SU-DHL-6 (cell line): ENCODE measurements around the gene B3GALNT1.

Experiments
- EZH2phosphoT487 ChIP-seq: fragments of 200-600 bp; sonication (generic), shearing (Covaris generic); conservative IDR thresholded peaks from 2 replicates; pipeline ENCODE4 v1.6.1; 2018; ENCODE audit warnings: mild to moderate bottlenecking, antibody characterized with exemption, low read length, moderate library complexity, mixed read lengths
- TF ChIP-seq, protein P1 (sequence below): fragments of 200-600 bp; sonication (generic); IDR thresholded peaks from one replicate; pipeline ENCODE4 v1.5.1; 2017; ENCODE audit warnings: antibody characterized with exemption, mild to moderate bottlenecking, low read length, moderate library complexity; ENCODE audit not compliant: insufficient read depth, poor library complexity, severe bottlenecking

DNA sequence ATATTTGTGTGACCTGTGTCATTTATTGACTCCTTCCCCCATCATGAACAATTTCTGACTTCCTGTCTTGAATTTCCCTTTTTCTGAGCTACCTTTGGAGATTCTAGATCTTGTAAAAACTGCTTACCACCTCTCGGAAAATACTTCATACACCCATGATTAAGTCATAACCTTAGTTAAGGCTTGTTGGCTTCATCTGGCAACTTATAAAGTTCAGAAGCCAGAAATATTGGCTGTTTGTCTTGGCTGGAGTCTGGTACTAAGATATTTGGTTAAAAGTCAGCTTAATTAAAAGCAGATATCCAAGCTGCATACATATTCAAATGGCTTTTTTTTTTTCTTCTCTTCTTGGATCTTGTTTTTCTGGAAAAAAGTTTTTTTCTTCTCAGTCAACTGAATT, 37.3 kb upstream of the B3GALNT1 start:
- TF ChIP-seq, protein P1, sequence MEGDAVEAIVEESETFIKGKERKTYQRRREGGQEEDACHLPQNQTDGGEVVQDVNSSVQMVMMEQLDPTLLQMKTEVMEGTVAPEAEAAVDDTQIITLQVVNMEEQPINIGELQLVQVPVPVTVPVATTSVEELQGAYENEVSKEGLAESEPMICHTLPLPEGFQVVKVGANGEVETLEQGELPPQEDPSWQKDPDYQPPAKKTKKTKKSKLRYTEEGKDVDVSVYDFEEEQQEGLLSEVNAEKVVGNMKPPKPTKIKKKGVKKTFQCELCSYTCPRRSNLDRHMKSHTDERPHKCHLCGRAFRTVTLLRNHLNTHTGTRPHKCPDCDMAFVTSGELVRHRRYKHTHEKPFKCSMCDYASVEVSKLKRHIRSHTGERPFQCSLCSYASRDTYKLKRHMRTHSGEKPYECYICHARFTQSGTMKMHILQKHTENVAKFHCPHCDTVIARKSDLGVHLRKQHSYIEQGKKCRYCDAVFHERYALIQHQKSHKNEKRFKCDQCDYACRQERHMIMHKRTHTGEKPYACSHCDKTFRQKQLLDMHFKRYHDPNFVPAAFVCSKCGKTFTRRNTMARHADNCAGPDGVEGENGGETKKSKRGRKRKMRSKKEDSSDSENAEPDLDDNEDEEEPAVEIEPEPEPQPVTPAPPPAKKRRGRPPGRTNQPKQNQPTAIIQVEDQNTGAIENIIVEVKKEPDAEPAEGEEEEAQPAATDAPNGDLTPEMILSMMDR, result no peak
- no peak for TF ChIP-seq EZH2phosphoT487
